ENCODE results near the gene NCF4.

NCF4 gene

DNA sequence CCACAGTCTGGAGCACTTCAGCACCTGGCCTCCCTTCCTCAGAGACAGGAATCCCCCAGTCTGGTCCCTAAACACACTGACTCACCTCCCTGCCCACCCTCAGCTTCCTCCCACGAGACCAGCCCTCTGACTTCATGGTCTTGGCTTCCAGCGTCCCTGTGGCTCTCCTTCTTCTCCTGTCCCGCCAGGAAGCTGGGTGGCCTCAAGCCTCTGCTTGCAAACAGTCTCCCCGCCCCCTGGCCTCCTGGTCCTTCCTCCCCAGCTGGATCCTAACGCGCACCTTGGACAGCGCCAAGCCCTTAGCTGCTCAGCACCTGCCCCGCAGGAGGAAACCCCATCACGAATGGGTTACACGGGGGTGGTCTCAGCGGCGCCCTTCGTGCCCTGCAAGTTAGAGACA lies 4.5 kb downstream of the NCF4 start:
- no peak for DNase-seq

- no peak for DNase-seq
Observed at GRCh38 chr22:36867695-36868094, 6.9 kb downstream of the NCF4 start.

- no peak for DNase-seq
Observed at GRCh38 chr22:36868546-36869181, 7.9 kb downstream of the NCF4 start.

GRCh38 chr22:36870250-36870649 lies 9.4 kb downstream of the NCF4 start:
- DNase-seq, result no peak

- DNase-seq, result no peak
Observed at GRCh38 chr22:36871669-36872081, 10.9 kb downstream of the NCF4 start.

GRCh38 chr22:36872084-36872483 lies 11.3 kb downstream of the NCF4 start:
- no peak for DNase-seq

DNA sequence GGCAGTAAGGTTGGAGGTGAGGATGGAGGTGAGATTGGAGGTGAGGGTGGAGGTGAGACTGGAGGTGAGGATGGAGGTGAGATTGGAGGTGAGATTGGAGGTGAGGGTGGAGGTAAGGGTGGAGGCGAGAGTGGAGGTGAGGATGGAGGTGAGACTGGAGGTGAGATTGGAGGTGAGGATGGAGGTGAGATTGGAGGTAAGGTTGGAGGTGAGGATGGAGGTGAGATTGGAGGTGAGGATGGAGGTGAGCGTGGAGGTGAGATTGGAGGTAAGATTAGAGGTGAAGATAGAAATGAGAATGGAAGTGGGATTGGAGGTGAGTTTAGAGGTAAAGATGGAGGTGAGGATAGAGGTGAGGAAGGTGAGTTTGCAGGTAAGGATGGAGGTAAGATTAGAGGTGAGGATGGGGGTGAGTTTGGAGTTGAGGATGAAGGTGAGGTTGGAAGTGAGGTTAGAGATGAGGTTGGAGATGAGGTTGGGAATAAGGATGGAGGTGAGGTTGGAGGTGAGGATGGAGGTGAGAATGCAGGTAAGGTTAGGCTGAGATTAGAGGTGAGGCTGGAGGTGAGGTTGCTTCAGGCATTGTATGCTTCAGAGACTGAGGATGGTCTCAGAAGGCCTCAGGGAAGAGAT lies 12.2 kb downstream of the NCF4 start:
- DNase-seq, result no peak

DNA sequence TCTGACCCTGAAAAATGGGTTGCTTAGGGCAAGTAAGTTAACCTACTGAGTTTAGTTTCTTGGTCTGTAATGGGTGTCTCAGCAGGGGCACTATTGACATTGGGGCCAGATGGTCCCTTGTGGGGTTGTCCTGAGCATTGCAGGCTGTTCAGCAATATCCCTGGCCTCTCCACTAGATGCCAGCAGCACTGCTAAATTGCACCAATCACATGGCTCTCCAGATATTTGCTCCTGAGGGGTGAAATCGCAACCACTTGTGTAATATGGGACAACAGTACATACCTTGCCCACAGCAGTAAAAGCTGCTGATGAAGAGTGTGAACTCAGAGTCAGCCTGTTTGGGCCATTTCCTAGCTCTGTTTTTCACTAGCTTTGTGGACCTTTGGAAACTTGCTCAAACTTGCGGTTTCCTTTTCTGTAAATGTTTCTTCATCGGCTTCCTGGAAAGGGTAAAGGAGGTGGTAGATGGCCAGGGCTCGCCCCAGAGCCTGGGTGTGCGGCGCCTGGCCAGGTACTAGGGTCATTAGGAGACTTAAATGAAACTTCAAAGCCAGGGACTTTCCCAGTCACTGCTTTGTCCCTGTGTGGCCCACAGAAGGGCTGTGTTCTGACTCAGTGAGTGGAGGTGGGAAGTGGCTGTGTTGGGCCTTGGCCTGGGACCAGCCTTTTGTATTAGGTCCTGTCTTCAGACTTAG lies 13.0 kb downstream of the NCF4 start:
- DNase-seq, result peak; percentile 68

GRCh38 chr22:36874309-36874696 lies 13.5 kb downstream of the NCF4 start:
- DNase-seq, result no peak

GRCh38 chr22:36874736-36875135 lies 13.9 kb downstream of the NCF4 start:
- no peak for DNase-seq

DNA sequence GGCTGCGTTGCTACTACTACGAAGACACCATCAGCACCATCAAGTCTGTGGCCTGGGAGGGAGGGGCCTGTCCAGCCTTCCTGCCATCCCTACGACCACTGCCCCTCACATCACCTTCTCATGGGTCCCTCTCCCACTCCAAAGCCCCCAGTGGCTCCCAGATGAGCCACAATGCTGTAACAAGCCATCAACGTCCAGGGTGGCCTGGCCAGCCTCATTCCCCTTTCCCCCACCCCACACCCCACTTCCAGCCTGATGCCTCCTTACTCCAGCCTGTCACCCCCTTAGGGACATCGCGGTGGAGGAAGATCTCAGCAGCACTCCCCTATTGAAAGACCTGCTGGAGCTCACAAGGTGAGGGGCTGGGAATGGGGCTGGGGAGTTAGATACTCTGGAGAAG lies 14.9 kb downstream of the NCF4 start:
- no peak for DNase-seq

GRCh38 chr22:36879775-36880174 lies 19.0 kb downstream of the NCF4 start:
- DNase-seq, result no peak

- DNase-seq, result no peak
Observed at GRCh38 chr22:36881504-36882245, 20.9 kb downstream of the NCF4 start.

DNA sequence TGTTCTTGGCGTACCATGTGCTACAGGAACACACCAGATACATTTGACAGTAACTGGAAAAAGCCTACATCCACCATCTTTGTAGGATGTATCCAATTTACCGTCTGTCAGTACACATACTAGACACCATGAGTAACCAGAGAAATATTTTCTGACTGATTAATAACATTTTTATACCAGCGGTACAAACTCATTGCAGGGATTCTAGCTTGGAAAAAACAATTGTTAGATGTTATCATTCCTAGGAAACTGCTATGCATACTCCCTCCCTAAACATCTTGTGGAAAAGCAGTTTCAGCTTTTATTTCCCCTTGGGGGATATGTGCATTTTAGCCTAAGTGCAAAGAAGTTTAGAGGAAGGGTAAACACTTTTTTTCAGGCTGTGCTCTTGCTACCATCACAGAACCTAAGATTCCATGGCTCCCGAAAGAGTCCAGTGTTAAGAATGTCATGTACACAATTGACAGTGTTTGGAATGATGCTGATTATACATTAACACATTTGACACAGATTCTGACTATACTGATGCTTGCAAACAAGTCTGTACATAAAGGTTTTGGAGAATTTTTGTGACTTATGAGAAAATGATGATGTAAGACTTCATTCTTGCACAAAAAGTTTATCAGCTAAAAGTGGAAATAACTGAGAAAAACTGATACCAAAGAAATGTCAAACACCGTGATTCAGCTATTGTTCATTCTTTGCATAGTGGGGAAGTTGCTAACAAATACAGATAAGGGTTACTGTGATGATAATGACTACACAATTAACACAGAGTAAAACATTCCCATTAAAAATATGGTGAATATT lies 23.7 kb downstream of the NCF4 start:
- no peak for DNase-seq

- peak; percentile 37 for DNase-seq
Observed at GRCh38 chr22:36885474-36885873, 24.7 kb downstream of the NCF4 start.

- DNase-seq, result no peak
Observed at GRCh38 chr22:36886016-36886415, 25.2 kb downstream of the NCF4 start.

DNA sequence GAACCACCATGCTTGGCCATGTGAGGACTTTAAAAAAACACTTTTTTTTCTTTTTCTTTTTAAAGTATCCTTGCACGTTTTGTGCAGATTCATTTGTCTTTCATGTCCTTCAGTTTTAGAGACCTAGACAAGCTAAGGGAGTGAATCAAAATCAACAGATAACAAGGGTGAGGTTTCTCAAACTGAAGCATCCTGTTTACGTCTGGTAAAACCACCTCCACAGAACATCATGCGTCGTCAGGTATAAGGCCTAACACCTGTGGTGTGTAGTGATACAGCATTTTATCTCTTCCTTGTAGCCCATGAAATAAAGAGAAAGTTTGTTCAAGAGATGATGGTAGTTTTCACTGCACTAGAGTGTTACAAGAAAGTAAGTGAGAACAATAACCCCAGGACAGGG lies 26.4 kb downstream of the NCF4 start:
- no peak for DNase-seq

DNA sequence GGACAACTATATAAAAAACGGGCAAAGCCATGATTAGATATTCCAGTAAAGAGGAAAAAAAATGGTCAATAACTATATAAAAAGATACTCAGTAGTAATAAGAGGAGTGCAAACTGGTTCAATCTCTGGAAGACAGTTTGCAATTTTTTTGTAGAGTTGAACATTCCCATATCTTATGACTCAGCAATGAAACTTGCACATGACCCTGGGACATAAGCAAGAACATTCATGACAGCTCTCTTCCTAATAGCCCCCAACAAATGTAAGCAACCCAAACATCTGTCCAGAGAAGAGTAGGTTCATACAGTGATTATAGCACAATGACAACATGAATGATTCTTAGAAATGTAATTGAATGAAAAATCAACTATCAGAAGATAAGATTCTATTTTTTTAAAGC lies 30.8 kb downstream of the NCF4 start:
- no peak for DNase-seq

- no peak for DNase-seq
Observed at GRCh38 chr22:36892292-36892691, 31.5 kb downstream of the NCF4 start.

DNA sequence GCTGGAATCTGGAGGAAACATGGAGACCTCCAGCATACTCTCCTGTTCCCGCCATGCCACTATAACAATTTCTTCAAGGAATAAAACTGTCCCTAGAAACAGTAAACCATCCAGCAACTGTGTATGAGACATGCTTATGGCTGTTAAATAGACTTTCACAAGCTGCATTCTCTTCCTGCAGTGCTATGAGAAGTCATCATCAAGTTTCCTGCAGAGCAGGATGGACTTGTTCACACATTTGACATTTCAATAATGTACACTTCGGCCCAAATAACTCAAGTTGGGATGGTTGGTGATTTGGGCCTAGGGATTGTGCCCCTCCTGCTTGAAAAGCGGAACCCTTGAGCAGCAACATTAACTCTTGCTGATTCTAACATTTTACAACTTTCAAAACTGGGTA lies 32.5 kb downstream of the NCF4 start:
- no peak for DNase-seq

DNA sequence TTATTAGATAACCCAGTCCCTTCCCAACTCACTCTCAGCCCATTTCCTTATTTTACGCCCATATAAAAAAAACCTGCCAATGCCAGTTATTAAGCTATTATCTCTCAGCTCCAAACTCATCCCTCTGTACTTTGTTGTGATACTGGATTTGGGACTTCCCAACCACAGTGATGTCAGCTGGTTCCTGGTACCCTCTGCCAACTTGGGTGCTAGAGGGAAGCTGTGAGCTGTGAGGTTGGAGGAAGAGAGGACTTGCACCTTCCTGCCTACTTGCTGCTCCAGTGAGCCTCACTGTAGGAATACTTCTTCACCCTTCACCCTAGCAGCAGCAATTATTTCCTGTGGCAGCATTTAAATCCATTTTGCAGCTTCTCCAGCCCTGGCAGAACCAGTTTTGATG lies 33.5 kb downstream of the NCF4 start:
- DNase-seq, result no peak

- DNase-seq, result no peak
Observed at GRCh38 chr22:36897611-36898010, 36.8 kb downstream of the NCF4 start.

GRCh38 chr22:36898690-36899089 lies 37.9 kb downstream of the NCF4 start:
- no peak for DNase-seq
